NB4 (cell line): ENCODE measurements around the gene HS3ST3A1.

Source experiments
- CTCF ChIP-seq: IDR thresholded peaks from one replicate; pipeline ENCODE4 v1.5.1; 2012; ENCODE audit warnings: low read depth, low read length
- MAX ChIP-seq: IDR thresholded peaks from 2 replicates; pipeline ENCODE4 v1.6.1; 2011; ENCODE audit warnings: low read depth, low read length
- MYC ChIP-seq: IDR thresholded peaks from 2 replicates; pipeline ENCODE4 v1.6.1; 2011; ENCODE audit warnings: low read depth, low read length
- POLR2A ChIP-seq: IDR thresholded peaks from 2 replicates; pipeline ENCODE4 v1.6.1; 2011; ENCODE audit warnings: mild to moderate bottlenecking; ENCODE audit not compliant: insufficient read length; ENCODE audit errors: extremely low read depth

- TF ChIP-seq POLR2A (no peak), MAX (no peak), CTCF (no peak), MYC (no peak)
Measured at GRCh38 chr17:13576661-13577526, 24.8 kb downstream of the HS3ST3A1 start.
